ENCODE data around the gene TNFSF15.

The TNFSF15 gene

GRCh38 chr9:114824110-114824509, 18.3 kb upstream of the TNFSF15 start:
- H3K27ac ChIP-seq, result no peak overlapping the region
- TF ChIP-seq ZFX (IDR thresholded peaks at IDR 0.05), result no peak
- no peak for TF ChIP-seq CTCF (conservative IDR thresholded peaks at IDR 0.05)

GRCh38 chr9:114823441-114823840, 17.6 kb upstream of the TNFSF15 start:
- no peak overlapping the region for H3K27ac ChIP-seq
- no peak for TF ChIP-seq ZFX (IDR thresholded peaks at IDR 0.05)
- no peak for TF ChIP-seq CTCF (conservative IDR thresholded peaks at IDR 0.05)

GRCh38 chr9:114822708-114823107, 16.9 kb upstream of the TNFSF15 start:
- no peak overlapping the region for H3K27ac ChIP-seq
- TF ChIP-seq ZFX (IDR thresholded peaks at IDR 0.05) (no peak), CTCF (conservative IDR thresholded peaks at IDR 0.05) (no peak)

- no peak for TF ChIP-seq CTCF (conservative IDR thresholded peaks at IDR 0.05)
- no peak for TF ChIP-seq ZFX (IDR thresholded peaks at IDR 0.05)
- no peak overlapping the region for H3K27ac ChIP-seq
Observed at GRCh38 chr9:114820776-114821501, 15.1 kb upstream of the TNFSF15 start.

GRCh38 chr9:114818178-114818577, 12.3 kb upstream of the TNFSF15 start:
- TF ChIP-seq ZFX (IDR thresholded peaks at IDR 0.05), result no peak
- TF ChIP-seq CTCF (conservative IDR thresholded peaks at IDR 0.05), result no peak

GRCh38 chr9:114813717-114814418, 8.0 kb upstream of the TNFSF15 start:
- H3K27ac ChIP-seq, result no peak overlapping the region
- TF ChIP-seq CTCF (conservative IDR thresholded peaks at IDR 0.05), result no peak
- no peak for TF ChIP-seq ZFX (IDR thresholded peaks at IDR 0.05)

More at GRCh38 chr9:114818178-114818577, 12.3 kb upstream of the TNFSF15 start:
- no peak overlapping the region for H3K27ac ChIP-seq

GRCh38 chr9:114811966-114812636, 6.3 kb upstream of the TNFSF15 start:
- TF ChIP-seq CTCF (conservative IDR thresholded peaks at IDR 0.05) (no peak), ZFX (IDR thresholded peaks at IDR 0.05) (no peak)
- no peak overlapping the region for H3K27ac ChIP-seq

All from C4-2B (cell line).